ENCODE data around the gene ASIC5.
"Not testable (repeated sequence)": the region's sequence is repeated elsewhere in the genome, so short reads cannot be mapped to it uniquely, and the experiment has no call there.

Gene ASIC5, protein sequence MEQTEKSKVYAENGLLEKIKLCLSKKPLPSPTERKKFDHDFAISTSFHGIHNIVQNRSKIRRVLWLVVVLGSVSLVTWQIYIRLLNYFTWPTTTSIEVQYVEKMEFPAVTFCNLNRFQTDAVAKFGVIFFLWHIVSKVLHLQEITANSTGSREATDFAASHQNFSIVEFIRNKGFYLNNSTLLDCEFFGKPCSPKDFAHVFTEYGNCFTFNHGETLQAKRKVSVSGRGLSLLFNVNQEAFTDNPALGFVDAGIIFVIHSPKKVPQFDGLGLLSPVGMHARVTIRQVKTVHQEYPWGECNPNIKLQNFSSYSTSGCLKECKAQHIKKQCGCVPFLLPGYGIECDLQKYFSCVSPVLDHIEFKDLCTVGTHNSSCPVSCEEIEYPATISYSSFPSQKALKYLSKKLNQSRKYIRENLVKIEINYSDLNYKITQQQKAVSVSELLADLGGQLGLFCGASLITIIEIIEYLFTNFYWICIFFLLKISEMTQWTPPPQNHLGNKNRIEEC

DNA sequence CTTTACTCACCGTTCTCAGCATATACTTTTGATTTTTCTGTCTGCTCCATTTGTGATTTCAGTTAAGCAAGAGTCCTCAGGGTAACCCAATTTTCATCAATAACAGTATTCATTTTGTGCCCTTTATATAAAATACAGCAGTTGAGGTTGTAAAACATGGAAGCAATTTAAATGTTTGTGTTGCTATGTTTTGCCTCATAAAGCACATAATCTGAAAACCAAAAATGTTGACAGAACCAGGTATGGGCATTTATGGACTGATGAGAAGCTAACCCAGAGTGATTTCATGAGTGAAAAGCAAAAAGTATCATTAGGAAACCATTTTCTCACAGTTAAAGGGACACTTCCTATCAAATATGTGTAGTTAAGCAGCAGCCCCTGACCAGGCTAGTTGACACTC lies at the start of gene ASIC5:
Gene ASIC5 (minus strand): TSS at position 101 of the 400 bp plus-strand sequence. CDS start 51 bp downstream, at position 50.
- no peak within 1 kb of the TSS for H3K27ac Mint-ChIP-seq
- H3K36me3 Mint-ChIP-seq (ENCODE audit: low read depth), result no peaks in the 10 kb centered on the region
- H3K4me1 Mint-ChIP-seq (ENCODE audit: low read depth), result no peaks in the 10 kb centered on the region
- DNase-seq (ENCODE audit: low spot score), result no peak
- H3K9me3 Mint-ChIP-seq, result peaks cover 7% of the 10 kb centered on the region
- no peaks in the 10 kb centered on the region for H3K27me3 Mint-ChIP-seq (ENCODE audit: low read depth)
- no peak within 1 kb of the TSS for H3K4me3 Mint-ChIP-seq

DNA sequence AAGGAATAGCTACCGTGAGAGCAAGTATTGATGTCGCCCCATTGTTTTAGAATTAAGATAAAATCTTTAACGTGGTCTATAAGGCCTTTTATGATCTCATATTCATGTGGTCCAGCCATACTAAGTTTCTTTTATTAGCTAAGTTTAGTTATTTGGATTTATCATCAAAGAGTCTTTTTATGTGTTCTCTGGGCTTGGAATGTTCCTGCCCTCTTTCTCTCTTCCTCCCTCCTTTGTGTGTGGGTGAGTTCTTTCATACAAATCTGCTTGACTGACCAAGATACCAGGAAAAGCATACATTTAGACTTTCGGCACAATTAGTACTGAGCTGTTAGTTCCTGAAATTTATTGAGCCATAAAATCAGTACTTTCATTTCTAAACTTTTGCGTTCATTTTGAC lies 48.7 kb upstream of the ASIC5 start:
- Mint-ChIP-seq H3K27me3 (ENCODE audit: low read depth) (no peaks in the 10 kb centered on the region), H3K36me3 (ENCODE audit: low read depth) (no peaks in the 10 kb centered on the region), H3K4me3 (no peak overlapping the region), H3K27ac (no peak overlapping the region), H3K4me1 (ENCODE audit: low read depth) (no peaks in the 10 kb centered on the region), H3K9me3 (no peaks in the 10 kb centered on the region)
- DNase-seq (ENCODE audit: low spot score), result no peak

DNA sequence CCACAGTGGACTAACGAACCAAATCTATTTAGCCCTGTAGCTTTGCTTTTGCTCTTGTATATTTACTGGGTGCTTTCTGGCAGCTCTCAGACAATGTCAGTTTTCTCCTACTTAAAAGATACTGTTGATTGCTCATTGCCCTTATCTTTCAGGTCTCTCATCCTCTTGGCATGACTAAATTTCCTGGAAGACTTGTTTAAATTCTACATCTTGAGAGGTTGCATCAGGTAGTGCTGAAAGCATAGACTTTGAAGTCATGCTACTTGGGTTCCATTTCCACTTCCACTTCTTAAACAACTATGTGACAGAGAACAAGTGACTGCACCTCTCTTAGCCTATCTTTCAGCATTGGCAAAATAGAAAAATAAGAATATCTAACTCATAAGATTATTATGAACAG lies 45.8 kb upstream of the ASIC5 start:
- Mint-ChIP-seq H3K36me3 (ENCODE audit: low read depth) (no peaks in the 10 kb centered on the region), H3K27me3 (ENCODE audit: low read depth) (no peaks in the 10 kb centered on the region), H3K4me1 (ENCODE audit: low read depth) (no peaks in the 10 kb centered on the region), H3K4me3 (no peak overlapping the region), H3K27ac (no peak overlapping the region), H3K9me3 (no peaks in the 10 kb centered on the region)
- DNase-seq (ENCODE audit: low spot score), result no peak

DNA sequence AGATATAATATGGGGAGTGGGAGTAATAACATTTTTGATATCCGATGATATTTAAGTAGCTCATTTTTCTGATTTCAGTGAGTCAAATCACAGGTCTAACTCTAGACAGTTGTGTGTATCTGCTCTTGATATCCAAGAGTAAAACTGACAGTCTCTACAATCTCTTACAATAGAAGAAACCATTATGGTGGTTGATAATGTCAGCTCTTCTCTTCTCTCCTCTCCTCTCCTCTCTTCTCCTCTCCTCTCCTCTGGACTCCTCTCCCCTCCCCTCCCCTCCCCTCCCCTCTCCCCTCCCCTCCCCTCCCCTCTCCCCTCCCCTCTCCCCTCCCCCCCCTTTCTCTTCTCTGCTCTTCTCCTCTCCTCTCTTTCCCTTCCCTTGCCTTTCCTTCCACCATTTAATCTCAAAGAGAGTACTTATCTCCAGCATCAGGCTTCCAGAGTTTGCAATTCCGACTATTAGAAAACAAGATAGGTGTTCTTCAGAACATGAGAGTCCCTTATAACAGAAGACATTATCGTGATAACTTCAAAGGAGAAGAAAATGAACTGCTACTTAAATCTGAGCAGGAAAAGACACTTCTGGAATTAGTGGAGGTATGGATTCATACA lies 43.6 kb upstream of the ASIC5 start:
- Mint-ChIP-seq H3K36me3 (ENCODE audit: low read depth) (no peaks in the 10 kb centered on the region), H3K4me1 (ENCODE audit: low read depth) (no peaks in the 10 kb centered on the region), H3K9me3 (no peaks in the 10 kb centered on the region), H3K27me3 (ENCODE audit: low read depth) (no peaks in the 10 kb centered on the region), H3K4me3 (no peak overlapping the region), H3K27ac (no peak overlapping the region)
- no peak for DNase-seq (ENCODE audit: low spot score)

DNA sequence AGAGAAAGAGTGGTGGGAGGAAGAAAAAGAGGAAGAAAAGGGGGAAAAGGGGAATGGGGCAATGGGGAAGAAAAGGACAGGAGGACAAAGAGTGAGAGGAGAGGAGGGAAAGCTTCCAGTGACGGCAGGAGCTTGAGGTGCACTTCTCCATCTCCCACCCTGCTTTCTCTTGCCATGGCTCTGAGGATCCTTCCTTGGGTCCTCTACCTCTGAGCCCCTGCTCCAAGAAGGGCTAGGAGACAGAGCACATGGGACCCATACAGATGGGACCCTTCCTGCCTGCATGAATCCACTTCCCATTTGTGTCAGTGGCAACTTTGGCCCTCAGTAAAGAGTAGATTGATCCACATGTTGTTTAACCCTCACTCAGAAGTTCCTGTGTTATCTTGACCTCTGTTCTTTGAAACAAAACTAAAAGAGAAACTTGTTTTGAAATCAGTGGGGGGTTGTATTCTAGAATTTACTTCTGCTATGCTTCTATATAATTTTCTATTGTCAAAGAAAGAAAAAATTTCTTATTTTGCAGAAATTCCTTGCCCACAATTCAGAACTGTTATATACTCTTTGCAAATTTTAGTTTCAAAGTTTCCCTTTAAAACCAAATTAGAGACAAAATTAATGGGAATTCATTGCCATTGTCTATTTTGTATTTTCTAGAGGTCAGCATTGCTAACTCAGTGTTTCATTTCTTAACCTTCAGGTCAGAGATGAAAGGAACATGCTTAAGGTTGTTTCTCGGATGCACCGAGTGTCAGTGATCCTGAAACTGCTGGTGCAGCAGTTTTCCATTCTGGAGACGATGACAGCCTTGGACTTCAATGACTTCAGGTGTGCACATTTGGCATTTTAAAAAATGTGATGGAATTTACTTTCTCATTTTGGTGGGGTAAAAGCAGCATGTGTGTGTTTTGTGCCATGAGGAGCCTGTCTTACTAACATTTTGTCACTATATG lies 42.4 kb upstream of the ASIC5 start:
- no peak overlapping the region for H3K4me3 Mint-ChIP-seq
- no peak overlapping the region for H3K27ac Mint-ChIP-seq
- H3K4me1 Mint-ChIP-seq (ENCODE audit: low read depth), result no peaks in the 10 kb centered on the region
- no peaks in the 10 kb centered on the region for H3K27me3 Mint-ChIP-seq (ENCODE audit: low read depth)
- DNase-seq (ENCODE audit: low spot score), result no peak
- H3K9me3 Mint-ChIP-seq, result no peaks in the 10 kb centered on the region
- no peaks in the 10 kb centered on the region for H3K36me3 Mint-ChIP-seq (ENCODE audit: low read depth)

DNA sequence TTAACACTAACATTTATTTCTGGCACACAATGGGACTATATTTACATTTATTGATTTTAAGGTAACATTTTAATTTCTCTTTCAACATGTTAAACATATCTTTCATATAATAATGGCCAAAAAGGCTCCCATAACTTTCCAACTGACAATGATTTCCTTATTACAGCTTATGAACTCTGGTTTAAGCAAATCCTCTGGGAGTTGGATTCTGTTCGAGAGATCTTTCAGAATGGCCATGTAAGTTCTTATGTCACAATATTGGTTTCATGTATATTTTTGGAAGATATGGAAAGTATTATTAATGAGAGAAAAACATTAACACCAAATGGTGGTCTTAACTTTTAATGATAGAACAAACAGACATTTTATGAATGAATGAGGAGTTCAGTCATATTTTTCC lies 41.5 kb upstream of the ASIC5 start:
- Mint-ChIP-seq H3K27ac (no peak overlapping the region), H3K4me1 (ENCODE audit: low read depth) (no peaks in the 10 kb centered on the region), H3K9me3 (no peaks in the 10 kb centered on the region), H3K4me3 (no peak overlapping the region), H3K36me3 (ENCODE audit: low read depth) (no peaks in the 10 kb centered on the region), H3K27me3 (ENCODE audit: low read depth) (no peaks in the 10 kb centered on the region)
- no peak for DNase-seq (ENCODE audit: low spot score)

DNA sequence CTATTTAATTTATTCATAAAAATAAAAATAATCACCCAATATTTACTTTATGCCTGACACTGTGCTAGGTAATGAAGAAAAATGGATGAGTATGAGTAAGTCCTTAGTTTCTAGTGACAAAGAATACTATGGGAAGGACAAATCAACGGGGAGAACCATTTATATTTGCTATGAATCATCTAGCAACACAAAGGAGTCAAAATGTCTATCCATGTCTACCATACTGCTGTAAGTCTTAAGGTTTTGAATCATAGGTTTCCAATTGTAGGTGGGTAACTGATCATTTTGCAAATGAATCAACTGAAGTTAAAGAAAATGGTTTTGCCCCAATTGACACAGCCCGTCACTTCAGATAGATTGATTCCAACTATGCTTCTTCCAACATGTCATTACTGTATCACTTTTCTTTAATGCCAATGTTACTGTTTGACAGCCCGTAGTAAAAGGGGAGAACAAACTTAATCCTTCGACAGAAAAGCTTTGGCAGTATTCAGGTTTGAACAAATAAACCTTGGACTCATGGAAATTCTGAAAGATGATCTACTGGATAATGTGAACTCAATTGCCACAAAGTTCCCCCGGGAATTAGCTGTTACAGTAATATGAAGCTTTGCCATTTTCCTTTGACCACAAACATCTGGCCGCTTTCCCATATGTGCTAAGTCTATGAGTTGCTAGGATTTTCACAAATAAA lies 40.6 kb upstream of the ASIC5 start:
- no peak overlapping the region for H3K4me3 Mint-ChIP-seq
- H3K4me1 Mint-ChIP-seq (ENCODE audit: low read depth), result no peaks in the 10 kb centered on the region
- no peaks in the 10 kb centered on the region for H3K9me3 Mint-ChIP-seq
- H3K27ac Mint-ChIP-seq, result no peak overlapping the region
- no peaks in the 10 kb centered on the region for H3K36me3 Mint-ChIP-seq (ENCODE audit: low read depth)
- no peaks in the 10 kb centered on the region for H3K27me3 Mint-ChIP-seq (ENCODE audit: low read depth)
- no peak for DNase-seq (ENCODE audit: low spot score)

DNA sequence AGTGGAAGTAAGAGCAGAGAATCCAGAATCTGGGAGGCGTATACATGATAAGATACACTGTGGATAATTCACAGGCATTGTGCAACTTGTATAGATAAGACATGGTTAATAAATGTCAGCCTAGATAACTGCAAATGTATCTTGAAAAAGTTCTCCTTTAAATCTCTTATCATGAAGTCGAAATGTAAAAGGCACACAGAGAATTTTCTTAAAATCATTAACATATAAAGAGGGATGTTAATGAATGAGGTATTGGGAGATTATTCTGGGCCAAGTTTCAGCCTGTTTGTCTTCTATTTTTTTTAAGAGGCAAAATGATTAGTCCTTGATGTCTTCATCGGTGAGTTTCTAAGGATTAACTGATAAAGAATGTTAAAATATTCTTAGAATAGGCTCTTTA lies 38.3 kb upstream of the ASIC5 start:
- H3K4me1 Mint-ChIP-seq (ENCODE audit: low read depth), result no peaks in the 10 kb centered on the region
- no peak for DNase-seq (ENCODE audit: low spot score)

DNA sequence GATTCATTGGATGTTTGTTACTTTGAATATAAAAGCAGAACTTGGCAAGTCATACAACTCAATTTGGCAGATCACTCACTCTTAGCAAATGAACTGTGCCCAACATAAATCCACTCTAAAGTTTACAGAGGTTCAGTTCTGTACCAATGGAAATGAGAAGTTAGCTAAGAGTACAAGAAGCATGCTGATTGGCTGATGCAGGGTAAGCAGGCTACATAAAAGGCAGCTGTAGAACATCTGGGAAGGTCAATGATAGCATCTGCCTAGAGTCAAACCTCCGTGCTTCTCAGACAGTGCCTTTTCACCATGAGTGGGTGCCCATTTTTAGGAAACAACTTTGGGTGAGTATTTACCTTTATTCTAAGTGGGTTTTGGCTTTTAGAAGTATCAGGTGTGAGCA lies 37.4 kb upstream of the ASIC5 start, which contains the start of gene TDO2:
Gene TDO2 (plus strand): TSS at position 244 of the 400 bp plus-strand sequence. CDS start 63 bp downstream, at position 307.
- H3K27me3 Mint-ChIP-seq (ENCODE audit: low read depth), result no peaks in the 10 kb centered on the region
- DNase-seq (ENCODE audit: low spot score), result no peak
- H3K4me1 Mint-ChIP-seq (ENCODE audit: low read depth), result no peaks in the 10 kb centered on the region
- no peaks in the 10 kb centered on the region for H3K36me3 Mint-ChIP-seq (ENCODE audit: low read depth)
- no peaks in the 10 kb centered on the region for H3K9me3 Mint-ChIP-seq
- no peak within 1 kb of the TSS for H3K27ac Mint-ChIP-seq
- no peak within 1 kb of the TSS for H3K4me3 Mint-ChIP-seq

More for the DNA sequence above, 38.3 kb upstream of the ASIC5 start:
- no peak overlapping the region for H3K4me3 Mint-ChIP-seq
- H3K27ac Mint-ChIP-seq, result no peak overlapping the region
- H3K36me3 Mint-ChIP-seq (ENCODE audit: low read depth), result no peaks in the 10 kb centered on the region
- H3K27me3 Mint-ChIP-seq (ENCODE audit: low read depth), result no peaks in the 10 kb centered on the region
- H3K9me3 Mint-ChIP-seq, result no peaks in the 10 kb centered on the region

DNA sequence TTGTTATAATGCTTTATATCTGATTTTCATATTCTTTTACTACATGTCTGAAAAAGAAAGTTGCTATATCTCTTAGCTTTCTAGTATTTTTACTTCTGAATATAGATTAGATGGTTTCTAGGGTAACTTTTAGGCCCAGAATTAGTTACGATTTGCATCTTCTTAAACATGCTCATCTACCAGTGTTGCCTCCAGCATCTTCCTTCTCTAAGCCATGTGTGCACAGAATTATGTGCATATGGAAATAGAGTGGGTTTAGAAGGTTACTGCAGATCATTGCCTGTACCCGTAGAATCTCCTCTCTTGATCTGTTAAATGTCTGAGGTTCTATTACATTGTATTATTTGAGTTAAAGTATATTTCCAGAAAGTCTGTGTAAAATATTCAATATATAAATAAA lies 34.9 kb upstream of the ASIC5 start:
- H3K27me3 Mint-ChIP-seq (ENCODE audit: low read depth), result no peaks in the 10 kb centered on the region
- no peaks in the 10 kb centered on the region for H3K9me3 Mint-ChIP-seq
- no peak overlapping the region for H3K4me3 Mint-ChIP-seq
- H3K4me1 Mint-ChIP-seq (ENCODE audit: low read depth), result no peaks in the 10 kb centered on the region
- H3K27ac Mint-ChIP-seq, result no peak overlapping the region
- no peak for DNase-seq (ENCODE audit: low spot score)
- H3K36me3 Mint-ChIP-seq (ENCODE audit: low read depth), result no peaks in the 10 kb centered on the region

DNA sequence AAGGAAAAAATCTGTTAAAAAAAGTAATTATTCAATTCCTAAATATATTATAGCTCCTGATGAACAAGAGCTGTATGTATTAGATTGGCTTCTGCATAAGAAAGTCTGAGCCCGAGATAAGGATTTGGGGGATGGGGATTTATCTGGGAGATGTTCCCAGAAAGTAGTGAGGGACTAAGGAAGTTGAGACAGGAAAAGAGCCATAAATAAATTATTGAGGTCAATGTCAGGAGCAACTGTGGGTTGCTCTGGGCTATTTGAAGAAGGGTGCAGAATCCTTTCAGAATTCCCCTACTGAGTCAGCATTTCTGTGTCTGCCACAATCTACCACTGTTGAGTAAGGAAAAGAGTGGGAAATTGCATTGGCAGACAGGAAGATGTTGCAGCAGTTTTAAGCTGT lies 34.3 kb upstream of the ASIC5 start:
- H3K36me3 Mint-ChIP-seq (ENCODE audit: low read depth), result no peaks in the 10 kb centered on the region
- H3K4me1 Mint-ChIP-seq (ENCODE audit: low read depth), result no peaks in the 10 kb centered on the region
- H3K9me3 Mint-ChIP-seq, result no peaks in the 10 kb centered on the region
- H3K27ac Mint-ChIP-seq, result no peak overlapping the region
- DNase-seq (ENCODE audit: low spot score), result no peak
- no peaks in the 10 kb centered on the region for H3K27me3 Mint-ChIP-seq (ENCODE audit: low read depth)
- no peak overlapping the region for H3K4me3 Mint-ChIP-seq

DNA sequence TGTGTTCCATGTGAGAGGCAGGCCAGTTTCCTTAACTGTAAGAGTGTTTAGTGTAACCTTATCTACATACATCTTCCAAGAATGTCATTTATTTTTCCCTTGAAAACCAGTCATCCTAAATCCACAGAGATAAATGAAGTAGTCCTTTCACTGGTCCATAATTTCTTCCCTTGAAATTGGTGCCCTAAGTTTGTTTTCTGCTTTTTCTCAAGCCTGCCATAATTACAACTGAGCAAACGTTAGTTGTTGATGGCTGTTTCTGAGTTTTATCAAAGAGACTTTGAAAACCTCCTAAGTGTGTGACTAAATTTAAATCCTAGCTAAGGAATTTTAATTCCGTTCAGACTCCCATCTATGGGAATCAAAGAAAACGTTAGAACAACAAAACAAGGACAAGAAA lies 33.8 kb upstream of the ASIC5 start:
- no peak overlapping the region for H3K4me3 Mint-ChIP-seq
- H3K36me3 Mint-ChIP-seq (ENCODE audit: low read depth), result no peaks in the 10 kb centered on the region
- H3K9me3 Mint-ChIP-seq, result no peaks in the 10 kb centered on the region
- no peak overlapping the region for H3K27ac Mint-ChIP-seq
- no peak for DNase-seq (ENCODE audit: low spot score)
- H3K27me3 Mint-ChIP-seq (ENCODE audit: low read depth), result no peaks in the 10 kb centered on the region
- no peaks in the 10 kb centered on the region for H3K4me1 Mint-ChIP-seq (ENCODE audit: low read depth)

DNA sequence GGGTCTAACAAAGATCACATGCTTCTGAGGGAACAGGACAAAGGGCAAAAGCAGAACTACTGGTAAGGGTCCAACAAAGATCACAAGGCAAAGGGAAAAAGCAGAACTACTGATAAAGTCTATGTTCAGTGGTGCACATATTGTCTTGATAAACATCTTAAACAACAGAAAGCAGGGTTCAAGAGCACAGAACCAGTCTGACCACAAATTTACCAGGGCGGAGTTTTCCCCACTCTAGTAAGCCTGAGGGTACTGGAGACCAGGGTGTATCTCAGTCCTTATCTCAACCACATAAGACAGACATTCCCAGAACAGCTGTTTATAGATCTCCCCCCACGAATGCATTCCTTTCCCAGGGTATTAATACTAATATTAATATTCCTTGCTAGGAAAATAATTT lies 32.3 kb upstream of the ASIC5 start:
- not testable (repeated sequence) for H3K36me3 Mint-ChIP-seq (ENCODE audit: low read depth); H3K4me3 Mint-ChIP-seq; DNase-seq (ENCODE audit: low spot score); H3K27me3 Mint-ChIP-seq (ENCODE audit: low read depth); H3K27ac Mint-ChIP-seq; H3K4me1 Mint-ChIP-seq (ENCODE audit: low read depth); H3K9me3 Mint-ChIP-seq
